ENCODE measurements around the gene SORCS2.

The SORCS2 gene

DNA sequence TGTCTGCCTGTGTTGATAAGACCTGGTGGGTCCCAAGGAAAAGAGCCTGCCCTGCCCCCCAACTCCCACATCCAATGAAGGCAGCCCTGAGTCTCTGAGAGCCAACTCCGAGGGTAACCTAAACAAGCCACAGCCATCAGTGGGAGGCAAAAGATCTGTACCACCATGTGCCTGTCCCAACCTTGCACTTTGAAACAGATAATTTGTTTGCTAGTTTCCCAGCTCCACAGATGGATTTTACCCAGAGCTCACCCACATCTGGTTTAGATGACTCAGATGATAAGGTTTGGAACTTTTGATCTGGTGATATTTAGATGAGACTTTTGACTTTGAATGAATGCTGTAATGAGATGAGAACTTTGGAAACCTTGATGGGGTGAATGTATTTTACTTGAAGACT lies 488.4 kb downstream of the SORCS2 start:
- no peak for DNase-seq

DNA sequence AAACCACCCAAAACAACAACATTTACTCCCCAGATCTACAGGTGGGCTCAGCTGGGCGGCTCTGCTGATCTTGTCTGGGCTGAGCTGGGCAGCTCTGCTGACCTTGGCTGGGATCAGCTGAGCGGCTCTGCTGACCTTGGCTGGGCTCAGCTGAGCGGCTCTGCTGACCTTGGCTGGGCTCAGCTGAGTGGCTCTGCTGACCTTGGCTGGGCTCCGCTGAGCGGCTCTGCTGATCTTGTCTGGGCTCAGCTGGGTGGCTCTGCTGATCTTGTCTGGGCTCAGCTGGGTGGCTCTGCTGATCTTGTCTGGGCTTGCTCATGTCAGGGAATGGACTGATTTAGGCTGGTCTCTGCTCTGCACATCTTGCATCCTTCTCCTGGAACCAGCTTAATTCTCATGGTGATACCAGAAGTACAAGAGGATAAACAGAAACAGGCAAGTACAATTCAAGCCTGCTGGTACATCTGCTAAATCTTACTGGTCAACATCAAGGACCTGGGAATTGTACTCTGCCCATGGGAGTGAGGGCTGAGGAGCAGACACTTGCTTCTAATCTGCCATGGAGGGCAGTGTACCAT lies 490.9 kb downstream of the SORCS2 start:
- no peak for DNase-seq

DNA sequence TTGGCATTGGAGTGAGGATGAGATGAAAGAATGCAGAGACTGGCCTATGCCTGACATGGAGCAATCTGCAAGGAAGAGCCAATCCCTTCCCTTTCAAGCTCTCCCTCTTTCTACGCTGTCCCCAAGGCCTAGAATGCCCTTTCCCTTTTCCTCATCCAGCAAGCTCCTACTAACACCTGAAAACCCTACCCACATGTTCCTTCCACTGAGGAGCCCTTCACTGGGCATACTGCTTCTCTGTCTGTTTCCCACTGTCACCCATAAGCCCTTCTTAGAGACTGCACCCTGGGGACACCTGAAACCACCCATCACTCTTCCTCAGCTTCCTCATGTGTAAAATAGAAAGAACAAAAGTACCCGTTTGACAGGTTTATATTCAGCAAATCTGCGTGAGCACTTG lies 492.0 kb downstream of the SORCS2 start:
- DNase-seq: no peak

DNA sequence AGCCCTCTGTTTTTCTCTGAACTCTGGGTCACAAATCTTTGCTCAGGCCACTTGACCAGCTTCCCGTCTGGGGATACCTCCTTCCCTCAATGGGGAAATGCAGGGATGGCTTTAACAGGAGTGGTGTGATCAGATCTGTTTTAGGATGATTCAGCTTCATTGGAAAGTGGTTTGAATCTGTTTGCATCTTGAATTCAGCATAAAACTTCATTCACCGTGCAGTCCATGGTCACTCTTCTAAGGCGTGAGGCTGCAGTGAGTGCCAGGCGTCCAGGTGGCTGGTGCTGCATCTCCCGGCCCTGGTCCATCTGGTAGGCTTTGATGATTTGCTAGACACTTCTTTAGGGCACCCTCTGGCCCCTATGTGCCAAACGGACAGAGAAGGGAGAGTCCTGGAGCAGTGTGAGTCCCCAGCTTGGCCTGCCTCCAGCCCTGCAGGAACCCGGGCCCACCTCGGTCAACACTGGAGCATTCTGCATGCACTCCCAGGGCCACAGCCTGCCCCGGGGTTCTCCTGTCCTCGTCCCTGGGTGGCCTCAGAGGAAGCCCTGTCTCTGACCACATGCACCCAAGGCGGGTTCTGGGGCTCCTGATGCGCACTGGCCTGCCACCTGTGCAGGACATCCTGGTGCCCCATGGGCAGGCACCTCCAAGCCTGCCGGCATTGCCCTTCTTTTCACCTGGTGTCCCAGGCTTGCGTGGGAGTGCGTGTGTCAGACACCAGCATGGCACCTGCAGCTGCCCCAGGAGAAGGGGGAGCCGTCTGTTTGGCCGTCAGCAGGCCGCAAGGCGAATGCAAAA lies 493.9 kb downstream of the SORCS2 start:
- no peak for DNase-seq

DNA sequence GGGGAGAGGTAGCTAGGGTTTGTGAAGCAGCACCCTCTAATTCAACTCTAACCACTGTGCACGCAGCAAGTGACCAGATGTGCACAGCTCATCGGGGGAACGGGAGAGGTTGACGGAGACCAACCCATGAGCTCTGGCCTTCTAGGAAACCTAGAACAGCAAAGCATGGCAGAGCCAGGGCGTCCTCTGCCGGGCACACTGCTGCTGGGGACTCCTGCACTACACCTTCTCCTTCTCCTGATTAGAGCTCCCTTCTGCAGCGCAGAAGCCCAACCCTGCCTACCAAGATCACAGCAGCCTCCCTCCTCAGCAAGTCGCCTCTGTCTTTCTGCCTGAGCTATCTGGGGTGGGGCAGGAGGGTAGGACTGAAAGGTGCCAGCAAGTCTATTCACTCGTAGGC lies 494.7 kb downstream of the SORCS2 start:
- no peak for DNase-seq

DNA sequence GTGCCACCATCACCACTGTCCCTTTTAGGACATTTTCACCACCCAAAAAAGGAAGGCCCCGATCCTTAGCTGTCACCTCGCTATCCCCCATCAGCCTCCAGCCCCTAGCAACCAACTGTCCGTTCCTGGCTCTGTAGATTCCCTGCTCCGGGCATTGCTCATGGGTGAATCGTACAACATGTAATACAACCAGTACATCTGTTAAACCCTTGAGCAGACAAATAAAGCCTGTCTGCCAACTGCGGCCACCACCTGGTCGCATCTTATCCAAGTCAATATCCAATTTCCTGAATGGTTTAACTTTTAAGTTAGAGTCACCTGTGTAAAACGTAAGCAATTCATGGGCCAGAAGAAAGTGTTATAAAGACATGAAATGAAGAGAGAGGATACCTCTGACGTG lies 495.5 kb downstream of the SORCS2 start:
- no peak for DNase-seq

DNA sequence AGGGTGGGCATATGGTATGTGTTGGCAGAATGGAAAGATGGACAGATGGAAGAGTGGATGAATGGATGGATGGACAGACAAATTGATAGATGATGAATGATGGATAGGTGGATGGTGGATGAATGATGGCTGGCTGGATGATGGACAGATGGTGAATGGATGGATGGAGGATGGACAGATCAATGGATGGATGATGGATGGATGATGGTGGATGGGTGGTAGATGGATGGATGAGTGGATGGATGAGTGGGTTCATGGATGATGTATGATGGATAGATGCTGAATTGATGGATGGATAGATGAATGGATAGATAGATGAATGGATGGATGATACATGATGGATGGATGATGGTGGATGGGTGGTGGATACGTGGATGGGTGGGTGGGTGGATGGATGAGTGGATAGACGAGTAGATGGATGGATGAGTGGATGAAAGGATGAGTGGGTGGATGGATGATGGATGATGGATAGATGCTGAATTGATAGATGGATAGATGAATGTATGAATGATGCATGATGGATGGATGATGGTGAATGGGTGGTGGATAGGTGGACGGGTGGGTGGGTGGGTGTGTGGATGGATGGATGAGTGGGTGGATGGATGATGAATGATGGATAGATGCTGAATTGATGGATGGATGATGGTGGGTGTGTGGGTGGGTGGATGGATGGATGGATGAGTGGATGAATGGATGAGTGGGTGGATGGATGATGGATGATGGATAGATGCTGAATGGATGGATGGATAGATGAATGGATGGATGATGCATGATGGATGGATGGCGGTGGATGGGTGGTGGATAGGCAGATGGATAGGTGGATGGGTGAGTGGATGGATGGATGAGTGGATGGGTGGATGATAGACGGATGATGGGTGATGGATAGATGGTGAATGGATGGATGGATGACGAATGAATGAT lies 497.7 kb downstream of the SORCS2 start:
- no peak for DNase-seq

DNA sequence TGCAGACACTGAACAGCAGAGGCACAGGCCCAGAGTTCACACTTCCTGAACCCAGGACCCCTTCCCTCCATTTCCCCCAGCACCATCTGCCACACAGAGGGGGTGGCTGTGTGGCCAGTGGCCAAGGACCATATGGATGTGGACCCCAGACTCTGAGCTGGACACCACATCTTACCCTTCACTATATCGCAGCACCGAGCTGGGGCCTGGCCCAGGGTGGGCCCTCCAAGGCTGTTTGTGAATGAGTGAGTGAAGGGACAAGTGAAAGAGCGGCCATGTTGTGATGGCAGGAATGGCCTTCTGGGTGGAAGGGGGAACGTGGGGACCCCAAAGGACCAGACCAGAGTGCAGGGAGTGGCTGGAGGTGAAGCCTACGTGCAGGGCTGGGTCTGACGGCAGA lies 498.7 kb downstream of the SORCS2 start:
- DNase-seq: no peak

DNA sequence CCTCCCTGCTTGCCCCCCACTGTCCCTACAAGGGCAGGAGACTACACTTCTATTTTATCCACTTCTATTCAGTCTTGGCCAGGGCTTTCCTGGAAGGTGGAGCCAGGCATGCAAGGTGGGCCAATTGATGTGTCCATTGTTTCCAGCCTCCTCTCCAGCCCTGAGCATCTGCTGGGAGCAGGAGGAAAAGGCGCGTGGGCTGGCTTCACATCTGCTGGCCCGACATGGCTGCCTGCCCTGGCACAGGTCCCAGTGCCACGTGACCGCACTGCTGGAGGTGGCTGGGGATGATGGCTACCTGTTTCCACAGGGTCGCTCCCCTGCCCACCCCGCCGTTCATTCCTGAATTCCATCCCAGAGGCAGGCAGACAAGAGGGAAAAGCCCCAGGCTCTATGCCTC lies 499.6 kb downstream of the SORCS2 start:
- DNase-seq: no peak

DNA sequence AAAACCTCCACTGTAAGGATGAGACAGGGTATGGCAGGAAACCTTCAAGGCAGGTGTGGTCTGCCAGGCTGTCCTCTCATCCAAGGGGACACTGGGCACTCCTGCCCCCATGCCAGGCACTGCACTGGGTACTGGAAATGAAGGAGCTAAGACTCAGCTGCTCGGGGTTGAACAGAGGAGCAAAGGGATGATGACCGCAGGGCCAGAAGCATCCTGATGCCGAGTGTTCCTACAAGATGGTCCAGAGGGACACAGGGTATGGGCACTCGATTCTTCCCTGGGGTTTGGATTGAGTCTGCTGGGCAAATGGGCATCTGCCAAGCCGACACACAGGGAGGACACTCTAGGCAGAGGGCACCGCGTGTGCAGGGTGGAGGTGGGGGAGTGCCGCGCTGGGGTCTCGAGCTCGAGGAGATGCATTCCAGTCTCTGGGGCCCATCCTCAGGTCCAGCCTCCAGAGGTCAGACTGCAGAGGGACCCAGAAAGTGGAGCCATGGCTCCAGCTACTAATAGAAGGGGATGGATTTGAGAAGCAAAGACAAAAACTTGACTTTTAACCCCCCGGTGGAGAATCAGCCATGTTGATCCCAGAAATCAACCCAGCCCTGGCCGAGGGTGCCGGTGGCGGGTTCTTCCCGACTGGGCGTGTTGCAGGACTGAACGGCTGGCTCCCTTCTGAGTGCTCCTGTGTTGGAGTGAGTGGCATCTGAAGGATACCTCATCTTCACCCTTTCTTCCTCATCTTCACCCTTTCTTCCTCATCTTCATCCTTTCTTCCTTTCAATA lies 500.3 kb downstream of the SORCS2 start:
- no peak for DNase-seq

DNA sequence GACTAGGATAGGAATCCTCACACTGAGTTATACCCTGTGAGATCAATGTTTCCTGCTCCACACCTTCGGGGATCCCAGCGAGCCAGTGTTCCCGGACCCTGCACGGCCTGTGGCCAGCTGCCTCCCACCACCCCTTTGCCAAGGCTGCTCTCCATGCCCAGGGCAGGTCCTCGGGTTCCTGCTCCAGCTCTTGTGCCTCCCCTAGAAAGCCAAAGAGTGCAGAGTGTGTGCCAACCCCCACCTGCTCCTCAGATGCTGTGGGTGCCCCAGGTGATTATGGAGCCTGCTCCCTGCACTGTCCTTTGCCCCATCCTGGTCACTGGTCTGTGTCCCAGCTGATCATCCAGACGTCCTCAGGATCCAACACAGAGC lies 500.9 kb downstream of the SORCS2 start:
- no peak for DNase-seq

DNA sequence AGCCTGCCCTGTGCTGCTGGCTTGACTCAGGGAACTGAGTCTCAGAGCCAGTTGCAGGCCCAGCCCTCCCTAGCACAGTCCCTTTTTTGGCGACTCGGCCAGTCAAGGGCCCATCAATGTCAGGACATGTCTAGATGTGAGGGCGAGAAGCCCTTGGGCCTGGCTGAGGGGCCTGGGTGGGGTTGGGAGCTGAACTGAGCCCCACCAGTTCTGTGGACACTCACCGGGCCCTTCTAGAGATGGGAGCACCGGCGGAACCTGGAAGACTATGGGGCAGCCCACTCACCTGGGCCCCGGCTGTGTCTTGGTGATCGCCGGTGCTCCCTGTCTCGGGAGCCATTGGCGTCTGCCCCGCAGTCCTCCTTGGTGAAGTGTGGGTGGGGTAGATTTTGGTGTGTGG lies 501.4 kb downstream of the SORCS2 start:
- no peak for DNase-seq

DNA sequence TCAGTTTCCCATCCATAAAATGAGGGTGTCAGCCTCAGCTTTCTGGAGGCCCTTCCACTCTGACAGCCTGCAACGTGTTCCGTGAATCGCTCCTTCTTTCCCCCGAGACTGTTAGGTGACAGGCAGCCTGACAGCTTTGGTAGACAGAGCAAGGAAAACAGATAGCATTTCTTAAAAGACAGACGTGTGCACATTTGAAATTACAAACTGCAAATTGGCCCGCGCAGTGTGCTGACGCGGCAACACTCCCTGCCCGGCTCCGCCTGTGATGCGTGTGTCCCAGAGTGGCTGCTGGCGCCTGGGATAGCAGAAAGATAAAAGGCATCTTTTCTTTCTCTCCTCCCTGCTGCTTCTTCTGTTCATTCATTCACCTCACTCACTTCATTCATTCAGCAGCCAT lies 502.0 kb downstream of the SORCS2 start:
- no peak for DNase-seq

DNA sequence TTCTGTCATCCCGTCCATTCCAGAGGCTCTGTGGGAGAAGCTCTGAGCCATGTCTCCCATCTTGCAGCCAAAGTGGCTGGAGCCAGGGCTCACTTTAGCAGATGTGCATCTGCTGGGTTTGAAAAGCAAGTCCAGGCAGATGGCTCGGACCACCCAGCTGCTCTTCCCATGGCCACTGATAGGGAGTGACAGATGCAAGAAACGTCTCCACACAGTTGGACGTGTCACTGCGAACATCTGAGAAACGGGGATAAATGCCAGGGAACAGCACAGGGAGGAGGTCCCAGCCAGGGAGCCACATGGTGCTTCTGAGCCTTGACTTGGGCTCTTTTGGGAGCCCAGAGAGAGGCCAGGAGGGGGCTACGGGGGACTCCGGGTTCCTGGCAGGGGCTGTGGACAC lies 505.0 kb downstream of the SORCS2 start:
- DNase-seq: no peak

DNA sequence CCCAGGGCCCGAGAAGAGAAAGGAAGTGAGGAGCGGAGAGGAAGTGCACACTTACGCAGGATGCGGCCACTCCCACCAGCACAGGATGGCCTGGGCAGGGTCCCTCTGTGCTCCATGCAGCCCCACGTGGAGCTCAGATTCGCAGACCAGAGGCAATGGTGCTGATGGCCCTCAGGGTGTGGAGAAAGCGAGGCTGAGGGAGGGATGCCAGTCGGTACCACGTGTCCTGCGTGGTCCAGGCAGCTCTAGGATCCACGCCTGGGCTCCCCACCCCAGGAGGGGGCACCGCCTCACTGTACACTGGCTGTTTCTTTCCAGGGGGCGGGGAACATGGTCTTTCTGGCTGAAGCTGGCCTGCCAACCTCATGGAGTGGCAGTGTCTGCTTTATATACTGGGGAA lies 505.5 kb downstream of the SORCS2 start:
- no peak for DNase-seq

DNA sequence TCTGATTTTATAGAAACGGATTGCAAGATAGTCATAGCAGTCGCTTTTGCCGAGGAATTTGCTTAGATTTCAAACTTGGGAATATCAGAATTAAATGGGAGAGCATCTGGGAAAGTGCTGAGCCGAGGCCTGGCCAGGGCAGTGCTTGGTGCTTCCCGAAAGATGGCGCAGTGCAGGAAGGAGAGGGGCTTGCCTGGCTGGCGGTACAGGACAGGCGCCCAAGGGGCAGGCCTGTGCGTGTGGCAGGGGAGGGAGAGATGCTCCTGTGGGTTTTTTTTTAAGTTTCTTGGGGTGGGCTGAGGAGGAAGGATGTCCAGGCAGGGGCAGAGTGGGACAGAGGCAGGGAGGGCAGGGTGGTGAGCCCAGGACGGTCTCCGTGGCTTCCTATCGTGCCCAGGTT lies 506.2 kb downstream of the SORCS2 start:
- no peak for DNase-seq

DNA sequence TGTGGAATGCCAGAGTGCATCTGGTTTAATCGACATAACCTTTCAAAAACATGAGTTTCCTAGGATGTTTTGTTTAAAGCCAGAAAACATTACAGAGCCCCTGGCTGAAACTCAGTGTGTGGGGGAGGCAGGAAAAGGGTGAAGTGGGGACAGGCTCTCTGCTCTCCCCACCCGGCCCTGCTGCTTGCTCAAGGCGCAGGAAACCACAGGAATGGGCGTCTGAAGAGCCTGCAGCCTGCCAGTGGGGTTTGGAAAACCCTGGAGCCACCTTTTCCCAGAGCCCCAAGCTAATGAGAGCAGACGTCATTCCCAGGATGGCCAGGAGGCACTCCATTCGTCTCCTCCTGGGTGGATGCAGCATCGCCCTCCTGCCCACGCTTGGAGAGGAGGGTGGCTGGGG lies 506.7 kb downstream of the SORCS2 start:
- DNase-seq: no peak

DNA sequence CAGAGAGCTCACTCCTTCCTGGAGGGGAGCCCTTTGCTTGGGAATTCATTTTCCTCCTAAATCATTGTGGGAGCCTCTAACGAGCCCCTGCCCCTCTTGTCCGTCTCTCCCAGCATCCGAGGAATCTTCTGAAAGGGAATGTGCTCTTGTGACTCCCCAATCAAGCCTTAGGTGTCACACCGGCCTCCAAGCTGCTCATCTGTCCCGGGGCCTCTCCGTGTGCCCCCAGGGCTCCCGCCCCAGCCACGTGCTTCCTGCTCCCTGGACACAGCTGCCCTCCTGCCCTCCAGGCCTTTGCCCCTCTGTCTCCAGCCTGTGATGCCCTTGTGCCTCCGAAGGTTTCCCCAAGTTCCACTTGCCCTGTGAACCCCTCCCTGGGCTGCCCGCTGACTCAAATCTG lies 507.5 kb downstream of the SORCS2 start:
- DNase-seq: no peak

DNA sequence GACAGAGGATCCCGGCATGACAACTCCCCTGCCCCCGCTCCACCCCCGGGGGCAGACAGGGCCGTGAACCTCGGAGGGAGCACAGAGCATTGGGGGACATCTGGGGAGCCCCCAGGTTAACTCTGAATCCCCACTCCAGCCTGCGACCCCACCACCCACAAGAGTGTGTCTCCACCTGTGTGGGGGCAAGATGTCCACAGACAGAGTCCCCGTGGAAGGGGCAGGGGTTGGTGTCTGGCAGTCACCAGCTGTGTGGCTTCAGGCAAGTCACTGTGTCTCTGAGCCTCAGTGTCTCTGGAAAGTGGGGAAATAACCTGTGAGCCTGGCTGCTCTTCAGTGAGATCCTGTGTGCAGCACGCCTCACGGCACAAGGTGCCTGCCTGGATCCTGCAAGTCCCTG lies 508.3 kb downstream of the SORCS2 start:
- DNase-seq: no peak

DNA sequence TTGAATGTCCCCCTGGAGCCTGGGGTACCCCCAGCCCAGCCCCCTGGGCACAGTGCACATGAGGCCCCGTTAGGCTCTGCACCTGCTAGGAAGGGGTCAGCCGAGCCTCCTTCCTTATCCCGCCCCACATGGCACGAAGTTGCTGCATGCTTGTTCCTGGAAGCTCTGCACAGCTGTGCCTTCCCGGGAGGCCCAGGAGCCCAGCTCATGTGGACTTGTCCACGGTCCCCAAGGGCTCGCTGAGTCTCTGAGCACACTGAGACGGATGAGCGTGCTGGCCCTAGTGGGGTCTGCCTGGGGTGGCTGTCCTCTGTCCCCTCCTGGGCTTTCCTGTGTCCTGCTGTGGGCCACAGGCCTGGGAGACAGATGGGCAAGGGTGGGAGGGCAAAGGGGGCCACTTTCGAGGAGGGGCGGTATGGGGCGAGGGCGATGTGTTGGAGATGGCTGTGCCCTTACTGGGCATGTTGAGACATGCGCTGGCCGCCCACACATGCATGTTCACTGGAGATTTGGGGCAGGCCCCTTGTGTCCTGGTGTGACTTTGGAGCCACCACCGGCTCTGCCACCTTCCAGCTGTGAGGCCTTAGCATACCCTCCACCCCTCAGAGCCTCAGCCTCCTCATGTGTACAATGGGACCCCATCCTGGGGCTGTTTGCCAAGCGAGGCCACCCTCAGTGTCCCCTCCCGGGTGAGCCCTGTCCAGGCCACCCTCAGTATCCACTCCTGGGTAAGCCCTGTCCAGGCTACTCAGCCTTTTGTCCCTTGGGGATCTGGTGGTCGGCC lies 509.7 kb downstream of the SORCS2 start:
- no peak for DNase-seq

DNA sequence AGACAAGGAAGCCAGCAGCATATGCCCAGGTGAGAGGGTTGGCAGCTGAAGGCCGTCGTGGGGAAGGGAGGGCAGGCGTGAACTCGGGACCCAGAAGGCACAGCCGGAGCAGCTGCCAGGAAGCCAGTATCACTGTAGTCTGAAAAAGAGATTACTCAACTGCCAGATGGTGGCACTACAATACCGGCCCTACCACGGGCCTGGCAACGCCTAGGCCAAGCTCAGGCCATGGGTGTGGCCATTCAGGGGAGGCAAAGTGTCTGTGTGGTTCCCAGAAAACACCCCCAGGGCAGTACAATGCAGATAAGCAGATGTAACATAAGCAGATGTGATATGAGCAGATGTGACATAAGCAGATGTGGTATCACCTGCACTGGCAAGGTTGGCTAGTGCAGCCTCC lies 511.4 kb downstream of the SORCS2 start:
- DNase-seq: no peak

DNA sequence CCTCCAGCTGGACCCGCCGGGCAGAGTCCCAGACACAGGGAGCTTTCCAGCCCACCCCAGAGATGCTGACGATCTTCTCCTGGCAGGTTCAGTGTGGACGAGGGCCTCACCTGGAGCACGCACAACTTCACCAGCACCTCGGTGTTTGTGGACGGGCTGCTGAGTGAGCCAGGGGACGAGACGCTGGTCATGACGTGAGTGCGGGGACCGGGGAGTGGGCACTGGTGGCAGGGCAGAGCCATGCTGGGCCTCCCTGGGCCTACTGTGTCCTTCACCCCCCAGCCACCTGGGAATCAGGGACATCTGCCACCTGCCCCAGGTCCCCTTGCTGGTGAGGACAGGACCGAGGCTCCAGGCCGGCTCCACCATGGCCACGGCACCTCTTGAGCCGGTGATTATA lies 511.8 kb downstream of the SORCS2 start:
- DNase-seq: no peak
